DOHH2 (cell line): ENCODE data around the gene CCDC91.

Experiments
- H3F3A ChIP-seq: fragments of 200-600 bp; sonication (generic), shearing (Covaris generic); 2 replicates; pipeline ENCODE4 v1.6.0; 2016; ENCODE audit warnings: antibody characterized with exemption, mild to moderate bottlenecking; ENCODE audit not compliant: control insufficient read depth, insufficient read depth
- H3K27ac ChIP-seq: fragments of 200-600 bp; sonication (generic); 2 replicates; pipeline ENCODE4 v1.5.1; 2014; ENCODE audit warnings: low read depth, mild to moderate bottlenecking, low read length, moderate library complexity
- H3K27me3 ChIP-seq: fragments of 200-600 bp; sonication (generic); 2 replicates; pipeline ENCODE4 v1.6.1; 2014; ENCODE audit warnings: mild to moderate bottlenecking, low read length, mixed read lengths; ENCODE audit not compliant: control insufficient read depth
- H3K36me3 ChIP-seq: fragments of 200-600 bp; sonication (generic); 2 replicates; pipeline ENCODE4 v1.6.1; 2014; ENCODE audit warnings: mild to moderate bottlenecking, low read length, moderate library complexity, mixed read lengths; ENCODE audit not compliant: control insufficient read depth
- H3K4me1 ChIP-seq: fragments of 200-600 bp; sonication (generic); 2 replicates; pipeline ENCODE4 v1.6.1; 2014; ENCODE audit warnings: mild to moderate bottlenecking, low read length, mixed read lengths; ENCODE audit not compliant: control insufficient read depth
- H3K4me2 ChIP-seq: fragments of 200-600 bp; sonication (generic); 2 replicates; pipeline ENCODE4 v1.6.0; 2014; ENCODE audit warnings: mild to moderate bottlenecking, low read length, moderate library complexity
- H3K4me3 ChIP-seq: fragments of 200-600 bp; sonication (generic); 2 replicates; pipeline ENCODE4 v1.5.1; 2014; ENCODE audit warnings: mild to moderate bottlenecking, low read length, mixed read lengths
- H3K79me2 ChIP-seq: fragments of 200-600 bp; sonication (generic); 2 replicates; pipeline ENCODE4 v1.6.1; 2014; ENCODE audit warnings: mild to moderate bottlenecking, low read length, mixed read lengths; ENCODE audit not compliant: control insufficient read depth
- H3K9me2 ChIP-seq: fragments of 200-600 bp; sonication (generic); replicated peaks from 2 replicates; pipeline ENCODE4 v1.6.1; 2014; ENCODE audit warnings: mild to moderate bottlenecking, low read length, mixed read lengths; ENCODE audit not compliant: control insufficient read depth
- H3K9me3 ChIP-seq: fragments of 200-600 bp; sonication (generic); 2 replicates; pipeline ENCODE4 v1.6.1; 2014; ENCODE audit warnings: antibody characterized with exemption, low read length, mixed read lengths; ENCODE audit not compliant: control insufficient read depth, insufficient read depth
- H4K20me1 ChIP-seq: fragments of 200-600 bp; sonication (generic); 2 replicates; pipeline ENCODE4 v1.6.0; 2014; ENCODE audit warnings: low read depth, mild to moderate bottlenecking, antibody characterized with exemption, low read length, moderate library complexity; ENCODE audit not compliant: control insufficient read depth, insufficient read depth
- CTCF ChIP-seq: fragments of 200-600 bp; sonication (generic); IDR thresholded peaks from one replicate; pipeline ENCODE4 v1.5.1; 2014; ENCODE audit warnings: antibody characterized with exemption, mild to moderate bottlenecking, low read depth, low read length; ENCODE audit not compliant: poor library complexity, severe bottlenecking
- EZH2phosphoT487 ChIP-seq: fragments of 200-600 bp; sonication (generic); IDR thresholded peaks from 2 replicates; pipeline ENCODE4 v1.6.1; 2017; ENCODE audit warnings: borderline replicate concordance, mild to moderate bottlenecking, antibody characterized with exemption, low read length, moderate library complexity, mixed read lengths

Gene CCDC91

GRCh38 chr12:28278499-28278898 is 88.2 kb downstream of the CCDC91 start:
- TF ChIP-seq EZH2phosphoT487 (no peak), CTCF (no peak)
- Histone ChIP-seq H3K4me1 (no peaks in the 10 kb centered on the region), H3K36me3 (no peaks in the 10 kb centered on the region), H3K9me2 (no peaks in the 10 kb centered on the region), H3K9me3 (peaks cover 5% of the 10 kb centered on the region; the same call in 1 of the 2 replicates), H3K4me2 (no peak overlapping the region), H3K79me2 (no peaks in the 10 kb centered on the region), H3K27me3 (no peaks in the 10 kb centered on the region), H4K20me1 (no peaks in the 10 kb centered on the region), H3K4me3 (no peak overlapping the region), H3K27ac (no peak overlapping the region), H3F3A (no peaks in the 10 kb centered on the region)

GRCh38 chr12:28278960-28279359 is 88.7 kb downstream of the CCDC91 start:
- Histone ChIP-seq H3K79me2 (no peaks in the 10 kb centered on the region), H3K27ac (no peak overlapping the region), H3K4me1 (no peaks in the 10 kb centered on the region), H3K36me3 (no peaks in the 10 kb centered on the region), H3K4me2 (no peak overlapping the region), H3K4me3 (no peak overlapping the region), H4K20me1 (no peaks in the 10 kb centered on the region), H3K9me2 (no peaks in the 10 kb centered on the region), H3K27me3 (no peaks in the 10 kb centered on the region), H3K9me3 (peaks cover 5% of the 10 kb centered on the region; the same call in 1 of the 2 replicates), H3F3A (no peaks in the 10 kb centered on the region)
- no peak for TF ChIP-seq CTCF
- no peak for TF ChIP-seq EZH2phosphoT487

- Histone ChIP-seq H3K4me2 (no peak overlapping the region), H3K79me2 (peaks cover 10% of the 10 kb centered on the region; the same call in 1 of the 2 replicates), H3K36me3 (no peaks in the 10 kb centered on the region), H4K20me1 (no peaks in the 10 kb centered on the region), H3K27me3 (no peaks in the 10 kb centered on the region), H3F3A (no peaks in the 10 kb centered on the region), H3K27ac (no peak overlapping the region), H3K4me3 (no peak overlapping the region), H3K9me2 (no peaks in the 10 kb centered on the region), H3K4me1 (no peaks in the 10 kb centered on the region), H3K9me3 (peaks cover 14% of the 10 kb centered on the region; the same call in 1 of the 2 replicates)
- TF ChIP-seq CTCF = no peak
- no peak for TF ChIP-seq EZH2phosphoT487
Observed at GRCh38 chr12:28286352-28286751, 96.1 kb downstream of the CCDC91 start.

- Histone ChIP-seq H3K4me2 (no peak overlapping the region), H4K20me1 (no peaks in the 10 kb centered on the region), H3K27ac (no peak overlapping the region), H3K4me1 (peaks cover 8% of the 10 kb centered on the region), H3K36me3 (no peaks in the 10 kb centered on the region), H3K79me2 (peaks cover 10% of the 10 kb centered on the region; the same call in 1 of the 2 replicates), H3K4me3 (no peak overlapping the region), H3K27me3 (no peaks in the 10 kb centered on the region), H3K9me3 (peaks cover 10% of the 10 kb centered on the region; the same call in 1 of the 2 replicates), H3K9me2 (no peaks in the 10 kb centered on the region), H3F3A (no peaks in the 10 kb centered on the region)
- TF ChIP-seq CTCF (no peak), EZH2phosphoT487 (no peak)
Observed at GRCh38 chr12:28290262-28290661, 100.0 kb downstream of the CCDC91 start.
